HG03575 (cell line): ENCODE measurements around the gene GLB1L.
"Not testable (repeated sequence)": the region's sequence is repeated elsewhere in the genome, so short reads cannot be mapped to it uniquely, and the experiment has no call there.

Experiments used
- ATAC-seq: cut with Tn5 transposase; IDR thresholded peaks from one replicate; pipeline ENCODE4 v1.9.1; 2021; ENCODE audit not compliant: unreplicated experiment, insufficient number of reproducible peaks, low FRiP score; ENCODE audit errors: extremely low read depth

GLB1L gene

DNA sequence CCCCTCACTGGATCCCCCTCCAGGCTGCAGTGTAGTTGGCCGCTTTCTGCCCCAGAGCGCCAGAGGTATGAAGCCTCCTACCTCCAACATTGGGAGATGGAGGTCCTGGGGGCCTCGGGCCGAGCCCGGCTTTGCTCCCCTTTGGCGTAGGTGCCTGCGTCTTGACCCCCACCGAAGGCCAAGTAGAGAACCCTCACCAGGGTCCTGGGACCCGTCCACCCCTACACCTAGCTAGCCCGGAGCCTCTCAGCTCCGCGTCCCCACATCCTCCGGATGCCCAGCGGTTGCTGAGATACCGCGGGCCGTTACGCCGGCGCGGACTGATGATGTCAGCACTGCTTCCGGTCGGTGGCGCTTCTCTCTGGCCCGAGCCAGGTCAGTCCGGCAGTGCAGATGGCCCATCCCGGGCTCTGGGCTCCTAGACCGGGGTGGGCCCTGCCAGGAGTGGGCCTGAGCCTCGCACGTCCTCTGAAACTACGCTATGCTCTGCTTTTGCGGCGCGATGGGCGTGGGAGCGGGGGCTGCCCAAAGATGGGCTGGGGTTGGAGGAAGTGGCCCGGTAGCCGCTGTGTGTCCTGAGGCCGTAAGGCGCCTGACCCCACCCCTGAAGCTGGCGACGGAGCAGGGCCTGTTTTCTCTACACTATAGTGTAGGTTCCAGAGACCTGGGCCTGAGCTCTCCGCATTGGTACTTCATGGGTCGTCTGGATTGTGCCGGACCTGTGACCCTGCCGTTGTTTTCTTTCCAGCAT lies at the start of gene GLB1L, which contains the start of gene STK16:
Gene GLB1L, minus strand, starts transcription at position 297 of the 751 bp plus-strand sequence. CDS start 1,871 bp downstream, outside the sequence.
Gene STK16, plus strand, starts transcription at position 332 of the 751 bp plus-strand sequence. CDS start 521 bp downstream, outside the sequence.
- ATAC-seq: peak; percentile 36

DNA sequence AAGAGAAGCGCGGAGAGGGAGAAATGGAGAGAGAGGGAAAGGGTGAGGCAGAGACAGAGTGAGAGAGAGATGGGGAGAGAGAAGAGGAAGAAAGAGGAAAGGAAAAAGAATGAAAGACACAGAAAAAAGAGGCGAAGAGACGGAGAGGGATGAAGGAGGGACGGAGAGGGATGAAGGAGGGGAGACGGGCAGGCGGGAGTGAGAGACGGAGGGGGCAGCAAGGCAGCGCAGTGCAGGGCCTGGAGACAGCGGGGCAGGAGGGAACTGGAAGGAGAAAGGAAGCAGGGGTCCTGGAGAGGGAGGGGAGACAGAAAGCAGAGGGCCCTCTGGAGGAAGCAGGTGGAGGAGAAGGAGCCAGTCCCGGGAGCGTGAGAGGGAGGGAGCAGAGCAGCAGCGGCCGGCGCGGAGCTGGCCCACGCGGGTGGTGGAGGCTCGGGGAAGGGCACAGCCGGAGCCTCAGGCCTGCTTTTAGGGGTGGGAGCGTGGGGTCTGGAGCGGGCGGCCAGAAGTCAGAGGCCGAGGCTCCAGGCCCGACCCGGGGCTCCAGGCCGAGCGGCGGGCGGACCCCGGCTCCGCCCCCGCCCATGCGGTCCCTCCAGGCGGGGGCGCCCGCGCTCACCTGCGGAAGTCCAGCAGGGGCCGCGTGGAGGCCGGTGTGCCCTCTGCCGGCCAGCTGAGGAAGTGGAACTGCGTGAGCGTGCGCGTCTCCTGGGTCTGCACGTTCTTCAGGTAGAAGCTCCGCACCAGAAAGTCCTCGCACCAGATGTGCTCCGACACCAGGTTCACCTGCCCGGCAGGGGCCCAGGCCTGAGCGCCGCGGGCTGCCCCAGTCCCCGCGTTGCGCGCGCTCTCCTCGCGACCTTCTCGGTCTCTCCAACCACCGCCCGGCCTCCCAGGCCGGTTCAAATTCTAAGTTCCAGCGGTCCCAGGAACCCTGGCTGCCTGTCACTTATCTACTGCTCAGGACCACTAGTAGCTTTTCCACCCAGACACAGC lies 49.4 kb upstream of the GLB1L start:
- ATAC-seq: peak; percentile 67

DNA sequence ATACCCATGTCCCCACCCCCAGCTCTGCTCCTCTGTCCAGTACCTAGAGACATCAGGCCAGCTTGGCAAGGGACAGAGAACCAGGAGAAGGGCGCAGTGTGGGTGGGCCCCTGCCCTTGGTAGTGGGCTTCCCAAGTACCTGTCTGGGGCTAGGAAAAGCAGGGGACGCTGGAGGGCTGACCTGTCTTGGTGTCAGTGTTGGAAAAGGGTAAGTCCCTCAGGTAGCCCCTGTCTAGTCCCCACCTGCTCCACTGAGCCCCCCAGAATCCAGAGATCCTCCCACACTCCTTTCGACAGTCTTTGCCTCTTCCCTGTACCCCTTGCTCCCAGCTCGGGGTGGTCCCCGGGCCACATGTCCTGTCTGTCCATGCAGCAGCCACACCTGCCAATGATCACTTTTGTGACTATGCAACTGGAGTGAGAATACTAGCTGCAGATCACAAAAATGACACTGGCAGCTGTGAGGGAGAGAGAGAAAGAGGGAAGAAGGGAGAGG lies 48.5 kb upstream of the GLB1L start:
- no peak for ATAC-seq

DNA sequence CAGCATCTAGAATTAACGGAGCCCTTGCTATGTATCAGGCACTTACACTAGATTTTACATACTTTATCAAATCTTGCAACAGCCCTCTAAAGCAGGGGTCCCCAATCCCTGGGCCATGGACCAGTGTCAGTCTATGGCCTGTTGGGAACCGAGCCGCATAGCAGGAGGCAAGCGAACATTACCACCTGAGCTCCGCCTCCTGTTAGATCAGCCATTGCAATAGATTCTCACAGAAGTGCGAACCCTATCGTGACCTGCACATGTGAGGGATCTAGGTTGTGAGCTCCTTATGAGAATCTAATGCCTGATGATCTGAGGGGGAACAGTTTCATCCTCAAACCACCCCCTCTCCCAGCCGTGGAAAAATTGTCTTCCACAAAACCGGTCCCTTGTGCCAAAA lies 47.4 kb upstream of the GLB1L start:
- ATAC-seq: no peak

DNA sequence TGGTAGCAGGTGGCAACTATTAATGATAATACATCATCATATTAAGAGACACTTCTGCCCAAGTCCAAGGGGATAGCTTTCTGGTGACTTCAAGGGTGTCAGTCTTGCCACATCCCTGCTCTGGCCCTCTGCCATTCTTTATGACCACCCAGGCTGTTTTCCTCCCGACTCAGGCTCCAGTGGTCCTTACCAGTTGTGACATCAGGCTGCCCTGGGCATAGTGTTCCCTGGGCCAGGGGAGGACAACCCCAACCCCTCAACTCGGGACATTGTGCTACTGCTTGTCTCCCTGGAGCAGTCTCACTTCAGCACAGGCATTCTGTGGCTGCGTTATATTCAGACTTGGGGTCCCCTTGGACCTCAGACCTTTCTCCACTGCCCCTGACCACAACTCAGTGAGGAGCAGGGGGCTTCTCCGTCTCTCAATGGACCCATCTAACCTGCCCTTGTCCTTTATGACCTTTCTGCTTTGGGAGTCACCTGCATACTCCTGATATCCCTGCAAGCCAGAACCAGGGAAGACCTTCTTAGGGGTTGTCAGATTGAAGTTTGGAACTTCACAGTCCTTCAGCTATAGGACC lies 46.8 kb upstream of the GLB1L start:
- no peak for ATAC-seq

DNA sequence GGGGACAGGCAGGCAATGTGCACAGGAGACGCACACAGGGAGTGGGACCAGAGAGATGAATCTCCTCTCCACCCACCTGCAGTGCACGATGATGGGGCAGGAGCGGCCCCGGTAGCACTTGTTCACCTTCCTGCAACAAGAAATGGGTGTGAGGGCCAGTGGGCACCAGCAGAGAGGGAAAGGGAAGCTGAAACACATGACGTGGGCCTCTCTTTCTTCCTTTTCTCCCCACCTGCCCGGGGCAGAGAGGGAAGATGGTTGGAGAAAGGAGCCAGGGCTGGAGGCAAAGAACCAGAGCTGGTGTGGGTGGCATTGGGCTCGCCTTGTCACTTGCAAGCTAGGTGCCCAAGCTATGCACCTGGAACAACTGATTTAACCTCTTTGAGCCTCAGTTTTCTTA lies 46.1 kb upstream of the GLB1L start:
- ATAC-seq: no peak

DNA sequence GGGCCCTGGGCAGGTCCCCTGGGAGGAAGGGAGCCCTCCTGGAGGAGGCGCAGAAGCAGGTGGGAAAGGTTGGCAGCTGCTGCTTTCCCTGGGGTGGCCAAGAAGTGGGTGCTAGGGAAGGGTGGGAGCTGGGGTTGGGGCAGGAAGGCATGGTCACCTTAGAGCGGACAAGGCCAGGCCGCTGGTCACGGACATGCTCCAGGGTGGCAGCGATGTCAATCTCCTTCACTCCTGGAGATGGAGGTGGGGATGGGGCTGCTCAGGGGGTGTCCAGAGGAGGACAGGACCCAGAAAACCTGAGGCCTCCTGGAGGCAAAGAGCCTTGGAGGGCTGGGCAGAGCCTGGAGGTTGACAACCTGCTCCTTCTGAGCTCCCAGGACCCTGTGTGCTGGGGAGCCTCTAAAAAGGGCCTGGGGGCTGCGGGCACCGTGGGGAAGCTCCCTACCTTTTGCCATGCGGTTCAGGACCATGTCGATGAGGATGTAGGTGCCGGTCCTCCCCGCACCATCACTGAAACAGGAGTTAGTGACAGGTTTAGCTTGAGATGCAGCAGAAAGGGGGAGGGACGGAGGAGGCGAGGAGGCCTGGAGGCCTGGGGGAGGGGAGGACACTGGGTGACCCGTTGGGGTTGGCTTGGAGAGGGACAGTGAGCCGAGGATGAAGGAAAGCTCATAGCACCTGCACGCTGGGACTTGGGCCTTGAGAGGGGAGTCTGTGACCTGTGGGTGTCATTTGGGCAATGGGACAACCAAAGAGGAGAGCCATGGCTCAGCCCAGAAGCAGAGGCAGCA lies 45.3 kb upstream of the GLB1L start:
- no peak for ATAC-seq

GRCh38 chr2:219289537-219290361 lies 44.5 kb upstream of the GLB1L start:
- ATAC-seq: no peak

DNA sequence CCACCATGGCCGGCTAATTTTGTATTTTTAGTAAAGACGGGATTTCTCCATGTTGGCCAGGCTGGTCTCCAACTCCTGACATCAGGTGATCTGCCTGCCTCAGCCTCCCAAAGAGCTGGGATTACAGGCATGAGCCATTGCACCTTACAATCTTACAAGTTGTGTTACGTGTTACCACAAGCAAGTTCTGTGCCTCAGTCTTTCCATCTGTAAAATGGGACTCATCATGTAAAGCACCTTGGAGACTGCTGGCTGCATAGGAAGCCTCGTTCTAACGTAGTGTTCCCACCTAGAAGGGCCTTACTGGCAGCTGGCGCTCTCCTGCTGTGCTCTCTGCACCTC lies 43.9 kb upstream of the GLB1L start:
- ATAC-seq: no peak

- no peak for ATAC-seq
Measured at GRCh38 chr2:219287580-219288265, 42.5 kb upstream of the GLB1L start.

DNA sequence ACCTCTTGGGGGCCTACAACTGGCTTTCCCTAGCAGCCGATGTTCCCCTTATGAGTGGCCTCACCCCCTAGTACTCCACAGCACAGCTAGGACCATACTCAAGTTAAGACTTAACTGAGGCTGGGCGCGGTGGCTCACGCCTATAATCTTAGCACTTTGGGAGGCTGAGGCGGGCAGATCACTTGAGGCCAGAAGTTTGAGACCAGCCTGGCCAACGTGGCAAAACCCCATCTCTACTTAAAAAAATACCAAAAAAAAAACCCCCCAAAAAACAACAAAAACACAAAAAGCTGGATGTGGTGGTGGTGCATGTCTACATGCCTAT lies 41.8 kb upstream of the GLB1L start:
- not testable (repeated sequence) for ATAC-seq

- ATAC-seq: no peak
Measured at GRCh38 chr2:219286436-219287115, 41.3 kb upstream of the GLB1L start.

DNA sequence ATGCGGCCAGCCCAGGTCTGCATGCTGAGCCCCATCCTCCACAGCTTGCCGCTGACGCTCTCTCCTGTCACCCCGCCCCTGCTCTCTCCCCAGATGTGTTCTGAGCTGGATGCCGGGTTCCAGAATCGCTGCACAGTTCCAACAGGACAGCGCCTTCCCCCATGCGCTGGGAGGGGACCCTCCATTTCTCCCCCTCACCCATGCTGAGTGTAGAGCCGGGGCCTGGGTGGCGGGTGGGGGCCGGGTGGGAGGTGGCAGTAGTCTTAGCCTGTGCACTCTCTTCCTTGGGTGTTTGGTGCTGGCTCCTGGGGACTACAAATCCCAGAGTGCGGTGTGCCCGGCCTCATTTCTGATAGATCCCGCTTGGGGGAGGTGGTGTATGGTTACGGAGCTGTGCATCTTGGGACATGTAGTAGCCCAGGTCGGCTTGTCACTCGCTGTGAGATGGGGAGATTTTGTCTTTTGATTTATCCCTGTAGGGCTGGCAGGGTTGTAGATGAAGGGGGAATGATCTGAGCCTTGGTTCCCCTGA lies 40.7 kb upstream of the GLB1L start:
- ATAC-seq: no peak

DNA sequence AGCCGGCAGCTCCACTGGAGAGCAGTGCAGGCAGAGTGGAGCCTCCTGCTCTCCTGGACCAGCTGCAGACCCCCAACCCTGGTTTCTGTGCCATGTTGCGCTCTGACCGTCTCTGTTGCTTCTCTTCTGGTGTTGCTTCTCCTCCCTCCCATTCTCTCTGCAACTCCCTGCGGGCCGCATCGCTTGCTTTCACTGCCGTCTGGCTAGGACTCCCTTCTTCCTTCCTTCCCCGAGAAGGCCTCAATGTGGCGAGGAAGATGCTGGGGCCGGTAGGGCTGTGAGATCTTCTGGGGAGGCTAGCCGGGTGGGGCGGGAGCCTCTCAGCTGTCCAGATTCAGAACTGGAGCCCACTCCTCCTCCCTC lies 40.1 kb upstream of the GLB1L start:
- ATAC-seq: no peak

DNA sequence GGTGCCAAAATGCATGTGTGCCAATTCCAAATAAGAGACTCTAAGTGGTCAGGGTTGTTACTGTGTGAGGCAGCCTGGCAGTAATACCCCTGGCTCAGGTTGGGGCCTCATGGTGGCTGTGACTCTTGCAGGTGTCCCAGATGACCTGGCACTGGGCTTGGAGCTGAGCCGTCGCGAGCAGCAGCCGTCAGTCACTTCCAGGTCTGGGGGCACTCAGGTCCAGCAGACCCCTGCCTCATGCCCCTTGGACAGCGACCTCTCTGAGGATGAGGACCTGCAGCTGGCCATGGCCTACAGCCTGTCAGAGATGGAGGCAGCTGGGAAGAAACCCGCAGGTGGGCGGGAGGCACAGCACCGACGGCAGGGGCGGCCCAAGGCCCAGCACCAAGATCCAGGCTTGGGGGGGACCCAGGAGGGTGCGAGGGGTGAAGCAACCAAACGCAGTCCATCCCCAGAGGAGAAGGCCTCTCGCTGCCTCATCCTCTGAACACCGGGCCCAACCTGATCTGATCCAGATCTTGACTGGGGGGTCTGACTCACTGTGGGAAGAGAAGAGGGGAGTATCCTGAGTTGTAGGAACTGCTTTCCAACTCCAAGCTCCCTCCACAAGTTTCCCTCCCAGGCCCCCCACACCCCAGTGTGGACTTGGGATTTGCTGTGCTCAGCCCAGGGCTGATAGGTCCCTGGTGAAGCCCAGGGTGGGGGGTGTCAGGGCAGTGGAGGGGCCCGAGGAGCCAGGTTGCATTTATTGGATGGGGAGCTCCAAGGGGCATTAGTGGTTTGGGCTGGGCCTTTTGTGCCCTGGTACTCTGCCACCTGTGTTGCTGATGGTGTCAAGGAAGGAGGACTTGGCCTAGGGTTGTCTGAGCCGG lies 39.5 kb upstream of the GLB1L start:
- ATAC-seq: no peak
